GM21526 (cell line): ENCODE data around the gene MEDAG.

ENCODE experiments used
- ATAC-seq: cut with Tn5 transposase; IDR thresholded peaks from one replicate; pipeline ENCODE4 v1.9.1; 2021; ENCODE audit warnings: moderate library complexity; ENCODE audit not compliant: unreplicated experiment, low FRiP score

MEDAG gene

DNA sequence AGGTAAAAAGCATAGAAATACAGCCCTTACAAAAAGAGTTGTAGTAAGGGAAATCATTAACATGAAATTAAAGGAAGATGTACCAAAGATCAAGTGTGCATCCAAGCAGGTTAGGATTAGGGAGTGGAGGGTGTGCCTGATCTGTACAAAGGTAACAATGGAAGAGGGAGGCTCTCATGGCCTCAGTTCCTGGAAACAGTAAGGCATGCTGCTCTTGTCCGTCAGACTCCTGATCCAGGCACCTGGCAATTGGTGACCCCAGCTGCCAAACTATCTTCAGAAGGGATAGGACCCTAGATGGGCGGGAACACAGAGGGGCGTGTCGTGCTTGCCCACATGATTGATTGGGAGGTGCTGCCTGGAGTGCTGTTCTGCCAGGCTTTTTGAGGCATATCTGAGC is 30.9 kb downstream of the MEDAG start:
- ATAC-seq, result no peak

- no peak for ATAC-seq
Observed at GRCh38 chr13:30943881-30944280, 37.8 kb downstream of the MEDAG start.

DNA sequence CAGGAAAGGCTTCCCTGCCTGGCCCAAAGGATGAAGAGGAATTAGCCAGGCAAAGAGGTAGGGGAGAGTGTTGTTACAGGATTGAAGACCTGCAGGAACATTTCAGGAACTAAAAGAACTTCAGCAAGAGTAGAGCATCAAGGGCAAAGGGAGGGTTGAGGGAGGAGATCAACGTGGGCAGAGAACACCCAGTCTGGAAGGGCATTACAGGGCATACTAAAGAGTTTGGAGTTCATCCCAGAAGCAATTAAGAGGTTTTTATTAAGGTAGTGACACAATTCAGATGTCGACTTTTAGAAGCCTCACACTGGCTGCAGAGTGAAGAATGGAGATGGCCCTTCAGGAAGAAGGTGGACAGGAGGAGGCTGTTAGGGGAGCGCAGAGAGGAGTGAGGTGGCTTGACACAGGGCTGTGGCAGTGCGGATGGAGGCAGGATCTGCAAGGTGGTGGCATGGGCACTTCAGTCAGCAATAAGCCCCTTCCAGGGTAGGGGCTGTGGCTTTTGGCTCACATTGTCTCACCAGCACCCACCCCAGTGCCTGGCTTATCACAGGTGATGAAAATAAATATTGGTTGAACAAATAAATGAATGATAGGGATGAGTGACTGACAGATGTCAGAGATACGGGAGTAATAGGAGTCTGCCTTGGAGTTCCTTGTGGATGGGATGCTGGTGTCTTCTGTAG is 51.3 kb downstream of the MEDAG start:
- no peak for ATAC-seq

- ATAC-seq, result no peak
Observed at GRCh38 chr13:30959678-30960077, 53.6 kb downstream of the MEDAG start.

DNA sequence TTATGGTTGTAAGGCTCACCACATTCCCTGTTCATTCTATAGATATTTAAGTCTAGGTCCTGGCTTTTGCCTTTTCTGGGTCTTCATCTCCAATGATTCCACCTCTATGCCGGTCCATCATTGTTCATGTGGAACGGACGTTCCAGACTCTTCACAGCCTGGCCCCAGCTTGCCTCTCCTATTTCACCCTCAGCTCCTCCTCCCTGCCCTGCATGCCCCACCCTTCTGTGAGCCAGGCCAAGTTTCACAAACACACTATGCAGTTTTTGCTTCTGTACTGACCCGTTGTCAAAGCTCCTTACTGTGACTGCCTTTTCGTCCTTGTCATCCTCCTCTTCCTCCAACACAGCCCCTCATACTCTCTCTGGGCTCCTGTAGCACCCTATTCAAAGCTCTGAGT is 57.7 kb downstream of the MEDAG start:
- no peak for ATAC-seq

DNA sequence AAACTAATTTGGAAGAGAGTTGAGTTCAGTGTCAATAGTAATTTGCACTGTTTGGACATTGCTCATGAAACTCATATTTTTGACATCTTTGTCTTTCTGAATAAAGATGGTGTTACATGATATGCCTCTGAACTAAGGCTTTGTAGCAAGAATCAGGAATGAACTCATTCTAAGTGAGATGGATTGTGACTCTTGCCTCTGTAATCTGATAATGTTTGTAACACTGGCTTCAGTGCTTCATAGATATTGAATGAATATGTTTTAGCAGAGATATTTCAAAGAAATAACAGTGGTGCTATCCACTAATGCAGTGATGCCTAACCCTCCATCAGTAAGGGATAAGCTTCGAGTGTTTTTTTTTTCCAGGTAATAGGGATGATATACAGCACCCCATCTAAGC is 59.3 kb downstream of the MEDAG start:
- ATAC-seq, result no peak

GRCh38 chr13:30966101-30966500 is 60.0 kb downstream of the MEDAG start:
- no peak for ATAC-seq

DNA sequence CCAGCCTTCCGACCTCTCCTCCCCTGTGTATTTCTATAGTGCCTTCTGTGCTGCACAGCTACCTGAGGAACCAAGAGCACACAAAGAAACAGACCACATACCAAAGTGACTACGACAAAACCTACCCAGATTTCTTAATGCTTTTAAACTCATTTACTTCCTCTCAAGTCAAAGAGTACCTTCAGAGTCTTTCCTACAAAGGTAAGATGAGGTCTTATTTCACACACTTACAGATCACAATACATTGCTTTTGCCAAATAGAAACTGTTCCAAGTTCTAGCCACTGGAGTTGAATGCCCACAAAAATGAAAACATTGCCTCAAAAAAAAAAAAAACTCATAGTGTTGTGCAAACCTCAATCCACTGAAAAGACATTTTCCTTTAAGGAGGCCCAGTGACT is 62.8 kb downstream of the MEDAG start:
- no peak for ATAC-seq

- no peak for ATAC-seq
Observed at GRCh38 chr13:30971575-30971974, 65.5 kb downstream of the MEDAG start.

DNA sequence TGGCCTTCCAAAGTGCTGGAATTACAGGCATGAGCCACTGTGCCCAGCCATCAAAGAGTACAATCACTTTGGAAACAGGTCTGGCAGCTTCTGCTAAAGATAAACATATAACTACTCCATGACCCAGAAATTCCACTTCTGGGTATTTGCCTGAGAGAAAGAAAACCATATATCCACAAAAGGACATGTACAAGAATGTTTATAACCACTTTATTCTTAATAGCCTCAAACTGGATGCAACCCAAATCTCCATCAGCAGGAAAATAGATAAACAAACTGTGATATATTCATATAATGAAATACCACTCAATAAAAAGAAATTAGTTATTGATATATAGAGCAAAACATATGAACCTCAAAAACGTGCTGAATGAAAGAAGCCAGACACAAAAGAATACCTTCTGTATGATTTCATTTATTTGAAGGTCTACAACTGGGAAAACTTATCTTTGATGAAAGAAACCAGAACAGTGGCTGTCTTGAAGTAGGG is 66.9 kb downstream of the MEDAG start:
- ATAC-seq, result no peak

DNA sequence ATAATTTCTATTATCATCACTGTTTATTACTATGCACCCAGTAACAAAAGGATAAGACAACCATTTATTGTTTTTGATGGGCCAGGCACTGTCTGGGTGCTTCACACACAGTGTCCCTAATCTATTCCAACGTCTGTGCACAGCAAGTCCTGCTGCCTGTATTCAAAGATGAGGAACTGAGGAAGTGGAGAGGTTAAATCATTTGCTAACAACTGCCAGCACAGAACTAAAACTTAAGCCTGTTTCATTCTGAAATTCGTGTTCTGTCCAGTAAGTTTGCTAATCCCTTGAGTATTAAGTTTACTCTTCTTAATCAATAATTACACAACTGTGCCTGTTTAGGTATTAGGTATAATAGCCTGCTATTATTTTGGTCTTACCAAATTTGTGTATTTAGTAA is 68.3 kb downstream of the MEDAG start:
- ATAC-seq, result no peak
